MM.1S (cell line): Measurements from ENCODE around the gene KHDC4.

Experiments
- EZH2 ChIP-seq: fragments of 300-600 bp; sonication (generic); optimal IDR thresholded peaks from 2 replicates; pipeline ENCODE3; 2017; ENCODE audit warnings: low read depth, mild to moderate bottlenecking, antibody characterized with exemption, low read length, mixed read lengths
- EZH2phosphoT487 ChIP-seq: fragments of 300-600 bp; sonication (generic); IDR thresholded peaks from 2 replicates; pipeline ENCODE4 v1.6.1; 2018; ENCODE audit warnings: antibody characterized with exemption, low read length
- TF ChIP-seq, protein P1 (sequence below): fragments of 300-600 bp; sonication (generic); IDR thresholded peaks from 2 replicates; pipeline ENCODE4 v1.5.1; 2016; ENCODE audit warnings: antibody characterized with exemption, low read length, mixed read lengths

GRCh38 chr1:155929057-155929456 lies 5.2 kb downstream of the KHDC4 start:
- TF ChIP-seq, protein P1, sequence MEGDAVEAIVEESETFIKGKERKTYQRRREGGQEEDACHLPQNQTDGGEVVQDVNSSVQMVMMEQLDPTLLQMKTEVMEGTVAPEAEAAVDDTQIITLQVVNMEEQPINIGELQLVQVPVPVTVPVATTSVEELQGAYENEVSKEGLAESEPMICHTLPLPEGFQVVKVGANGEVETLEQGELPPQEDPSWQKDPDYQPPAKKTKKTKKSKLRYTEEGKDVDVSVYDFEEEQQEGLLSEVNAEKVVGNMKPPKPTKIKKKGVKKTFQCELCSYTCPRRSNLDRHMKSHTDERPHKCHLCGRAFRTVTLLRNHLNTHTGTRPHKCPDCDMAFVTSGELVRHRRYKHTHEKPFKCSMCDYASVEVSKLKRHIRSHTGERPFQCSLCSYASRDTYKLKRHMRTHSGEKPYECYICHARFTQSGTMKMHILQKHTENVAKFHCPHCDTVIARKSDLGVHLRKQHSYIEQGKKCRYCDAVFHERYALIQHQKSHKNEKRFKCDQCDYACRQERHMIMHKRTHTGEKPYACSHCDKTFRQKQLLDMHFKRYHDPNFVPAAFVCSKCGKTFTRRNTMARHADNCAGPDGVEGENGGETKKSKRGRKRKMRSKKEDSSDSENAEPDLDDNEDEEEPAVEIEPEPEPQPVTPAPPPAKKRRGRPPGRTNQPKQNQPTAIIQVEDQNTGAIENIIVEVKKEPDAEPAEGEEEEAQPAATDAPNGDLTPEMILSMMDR: no peak
- TF ChIP-seq EZH2 (no peak), EZH2phosphoT487 (no peak)
